Prostate gland (tissue), 2 donors: ENCODE results near the gene USP17L18.
"Not testable (repeated sequence)": the region's sequence is repeated elsewhere in the genome, so short reads cannot be mapped to it uniquely, and the experiment has no call there.

Source experiments
- POLR2A ChIP-seq: fragments of 450-650 bp; IDR thresholded peaks from one replicate; pipeline ENCODE4 v1.6.1; 2016; ENCODE audit warnings: antibody characterized with exemption, mild to moderate bottlenecking
- TF ChIP-seq, protein P1 (sequence below), 4 experiments: fragments of 200-600 bp in 2 of 4; fragments of 450-650 bp in 2 of 4; sonication (generic) in 2 of 4; IDR thresholded peaks; 1 replicate in 3 of 4; 2 replicates in 1 of 4; pipeline ENCODE4 v1.5.1; 2016 to 2019; ENCODE audit warnings: antibody characterized with exemption in 4 of 4, mild to moderate bottlenecking in 2 of 4, moderate library complexity in 2 of 4

DNA sequence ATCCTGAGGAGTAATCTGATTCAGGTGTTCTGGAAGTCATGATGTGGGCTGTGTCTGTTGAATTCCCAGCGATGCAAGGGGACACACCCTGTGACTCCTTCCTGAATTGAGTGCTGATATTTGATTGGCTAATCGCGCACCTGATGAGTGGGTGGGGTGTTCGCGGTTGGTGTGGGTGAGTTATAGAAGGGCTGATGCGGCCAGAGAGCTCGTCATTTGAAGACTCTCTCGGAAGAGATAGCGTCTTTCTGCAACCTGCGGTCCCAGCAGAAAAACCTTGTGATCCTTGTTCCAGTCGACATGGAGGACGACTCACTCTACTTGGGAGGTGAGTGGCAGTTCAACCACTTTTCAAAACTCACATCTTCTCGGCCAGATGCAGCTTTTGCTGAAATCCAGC, 38.1 kb upstream of the USP17L18 start, which contains the start of gene USP17L10:
- TF ChIP-seq, protein P1, sequence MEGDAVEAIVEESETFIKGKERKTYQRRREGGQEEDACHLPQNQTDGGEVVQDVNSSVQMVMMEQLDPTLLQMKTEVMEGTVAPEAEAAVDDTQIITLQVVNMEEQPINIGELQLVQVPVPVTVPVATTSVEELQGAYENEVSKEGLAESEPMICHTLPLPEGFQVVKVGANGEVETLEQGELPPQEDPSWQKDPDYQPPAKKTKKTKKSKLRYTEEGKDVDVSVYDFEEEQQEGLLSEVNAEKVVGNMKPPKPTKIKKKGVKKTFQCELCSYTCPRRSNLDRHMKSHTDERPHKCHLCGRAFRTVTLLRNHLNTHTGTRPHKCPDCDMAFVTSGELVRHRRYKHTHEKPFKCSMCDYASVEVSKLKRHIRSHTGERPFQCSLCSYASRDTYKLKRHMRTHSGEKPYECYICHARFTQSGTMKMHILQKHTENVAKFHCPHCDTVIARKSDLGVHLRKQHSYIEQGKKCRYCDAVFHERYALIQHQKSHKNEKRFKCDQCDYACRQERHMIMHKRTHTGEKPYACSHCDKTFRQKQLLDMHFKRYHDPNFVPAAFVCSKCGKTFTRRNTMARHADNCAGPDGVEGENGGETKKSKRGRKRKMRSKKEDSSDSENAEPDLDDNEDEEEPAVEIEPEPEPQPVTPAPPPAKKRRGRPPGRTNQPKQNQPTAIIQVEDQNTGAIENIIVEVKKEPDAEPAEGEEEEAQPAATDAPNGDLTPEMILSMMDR (IDR thresholded peaks at IDR 0.05), result not testable (repeated sequence)
- TF ChIP-seq POLR2A, result not testable (repeated sequence)
